ENCODE measurements around the gene NTRK3.

The NTRK3 gene

GRCh38 chr15:87998630-87999029, 257.9 kb downstream of the NTRK3 start:
- no peak for DNase-seq (ENCODE audit: low read depth in 3 of 3)

GRCh38 chr15:87986776-87987175, 269.8 kb downstream of the NTRK3 start:
- DNase-seq (ENCODE audit: low read depth in 3 of 3) = no peak

- DNase-seq (ENCODE audit: low read depth in 3 of 3) = no peak
Observed at GRCh38 chr15:87985451-87985850, 271.1 kb downstream of the NTRK3 start.

- DNase-seq (ENCODE audit: low read depth in 3 of 3) = no peak
Observed at GRCh38 chr15:87981969-87982368, 274.6 kb downstream of the NTRK3 start.

- DNase-seq (ENCODE audit: low read depth in 3 of 3) = no peak
Observed at GRCh38 chr15:87977907-87978306, 278.6 kb downstream of the NTRK3 start.

- DNase-seq (ENCODE audit: low read depth in 3 of 3) = no peak
Observed at GRCh38 chr15:87976552-87976951, 280.0 kb downstream of the NTRK3 start.

- DNase-seq (ENCODE audit: low read depth in 3 of 3) = no peak
Observed at GRCh38 chr15:87973501-87974215, 282.9 kb downstream of the NTRK3 start.

- DNase-seq (ENCODE audit: low read depth in 3 of 3) = no peak
Observed at GRCh38 chr15:87971076-87971475, 285.5 kb downstream of the NTRK3 start.

GRCh38 chr15:87967951-87968350, 288.6 kb downstream of the NTRK3 start:
- no peak for DNase-seq (ENCODE audit: low read depth in 3 of 3)

- DNase-seq (ENCODE audit: low read depth in 3 of 3) = no peak
Observed at GRCh38 chr15:87965304-87965703, 291.2 kb downstream of the NTRK3 start.

- no peak for DNase-seq (ENCODE audit: low read depth in 3 of 3)
Observed at GRCh38 chr15:87962428-87962827, 294.1 kb downstream of the NTRK3 start.

- no peak for DNase-seq (ENCODE audit: low read depth in 3 of 3)
Observed at GRCh38 chr15:87961851-87962420, 294.6 kb downstream of the NTRK3 start.

GRCh38 chr15:87959662-87960061, 296.9 kb downstream of the NTRK3 start:
- no peak for DNase-seq (ENCODE audit: low read depth in 3 of 3)

- no peak for DNase-seq (ENCODE audit: low read depth in 3 of 3)
Observed at GRCh38 chr15:87959080-87959479, 297.5 kb downstream of the NTRK3 start.

- DNase-seq (ENCODE audit: low read depth in 3 of 3) = no peak
Observed at GRCh38 chr15:87955284-87955909, 301.1 kb downstream of the NTRK3 start.

- DNase-seq (ENCODE audit: low read depth in 3 of 3) = no peak
Observed at GRCh38 chr15:87954793-87955192, 301.7 kb downstream of the NTRK3 start.

GRCh38 chr15:87952736-87953287, 303.7 kb downstream of the NTRK3 start:
- no peak for DNase-seq (ENCODE audit: low read depth in 3 of 3)

- no peak for DNase-seq (ENCODE audit: low read depth in 3 of 3)
Observed at GRCh38 chr15:87949575-87950223, 306.8 kb downstream of the NTRK3 start.

- no peak for DNase-seq (ENCODE audit: low read depth in 3 of 3)
Observed at GRCh38 chr15:87949151-87949574, 307.4 kb downstream of the NTRK3 start.

- DNase-seq (ENCODE audit: low read depth in 3 of 3) = no peak
Observed at GRCh38 chr15:87947560-87947959, 309.0 kb downstream of the NTRK3 start.

- no peak for DNase-seq (ENCODE audit: low read depth in 3 of 3)
Observed at GRCh38 chr15:87945246-87945645, 311.3 kb downstream of the NTRK3 start.

GRCh38 chr15:87944691-87945090, 311.8 kb downstream of the NTRK3 start:
- DNase-seq (ENCODE audit: low read depth in 3 of 3) = no peak
